Erythroblast (primary cell): Measurements from ENCODE around the gene APBA1.

Experiments used
- GATA1 ChIP-seq: IDR thresholded peaks from 2 replicates; pipeline ENCODE4 v1.6.1; 2011; ENCODE audit warnings: low read depth, mild to moderate bottlenecking, control low read depth, low read length, moderate library complexity
- POLR2A ChIP-seq: IDR thresholded peaks from 2 replicates; pipeline ENCODE4 v1.6.1; 2011; ENCODE audit warnings: mild to moderate bottlenecking, low read length

- no peak for TF ChIP-seq POLR2A
- TF ChIP-seq GATA1: no peak
Measured at GRCh38 chr9:69572611-69573010, 99.6 kb downstream of the APBA1 start.
